ENCODE measurements around the gene TNS2. TPM values are rescaled to one million over a fixed set of nuclear protein-coding genes. Genes with fewer than 3 reads are reported as not detected.
"Not testable (repeated sequence)": the region's sequence is repeated elsewhere in the genome, so short reads cannot be mapped to it uniquely, and the experiment has no call there.

TNS2 gene
- total RNA-seq = 1 to 10 TPM; 2.4 to 2.8 TPM

- H3K36me3 Mint-ChIP-seq = no peaks in the 10 kb centered on the region
- no peak within 1 kb of the TSS for H3K4me3 Mint-ChIP-seq
- no peak within 1 kb of the TSS for H3K27ac Mint-ChIP-seq
- H3K4me1 Mint-ChIP-seq (ENCODE audit: low read depth in 2 of 2) = peaks cover 20 to 26% of the 10 kb centered on the region in 2 donors
- ATAC-seq = no peak
- no peaks in the 10 kb centered on the region for H3K9me3 Mint-ChIP-seq
- no peaks in the 10 kb centered on the region for H3K27me3 Mint-ChIP-seq
- DNase-seq (ENCODE audit: low spot score) = peak; percentile 57
These were observed at the start of gene TNS2 for GRCh38 chr12:53049571-53050318. TSS of gene TNS2 (plus strand) at chr12:53050065. CDS start at chr12:53050186, 121 bp downstream.

DNA sequence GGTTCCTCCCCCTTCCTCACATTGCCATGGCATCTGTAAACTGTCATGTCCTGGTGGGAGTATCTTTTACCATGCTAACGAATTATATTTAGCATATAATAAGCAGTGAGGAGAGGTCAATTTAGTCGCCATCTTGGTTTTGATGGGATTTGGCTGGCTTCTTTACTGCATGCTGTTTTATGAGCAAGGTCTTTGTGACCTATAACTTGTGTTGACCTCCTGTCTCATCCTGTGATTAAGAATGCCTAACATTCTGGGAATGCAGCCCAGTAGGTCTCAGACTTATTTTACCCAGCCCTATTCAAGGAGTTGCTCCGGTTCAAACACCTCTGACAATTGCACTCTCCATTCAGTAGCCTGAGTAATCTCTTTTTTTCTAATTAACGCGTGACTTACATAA is 45.7 kb upstream of the TNS2 start:
- DNase-seq (ENCODE audit: low spot score) (no peak), ATAC-seq (no peak)
- Mint-ChIP-seq H3K36me3 (peaks cover 18% of the 10 kb centered on the region), H3K4me1 (ENCODE audit: low read depth in 2 of 2) (peaks cover 21 to 24% of the 10 kb centered on the region in 2 donors), H3K27me3 (peaks cover 0 to 4% of the 10 kb centered on the region in 2 donors), H3K27ac (no peak overlapping the region), H3K4me3 (peak overlapping the region; percentile 21), H3K9me3 (no peaks in the 10 kb centered on the region)

GRCh38 chr12:53004582-53004981 is 45.3 kb upstream of the TNS2 start:
- H3K27me3 Mint-ChIP-seq = peaks cover 0 to 4% of the 10 kb centered on the region in 2 donors
- H3K36me3 Mint-ChIP-seq = peaks cover 18% of the 10 kb centered on the region
- H3K4me1 Mint-ChIP-seq (ENCODE audit: low read depth in 2 of 2) = peaks cover 21 to 24% of the 10 kb centered on the region in 2 donors
- DNase-seq (ENCODE audit: low spot score) = no peak
- ATAC-seq = no peak
- H3K4me3 Mint-ChIP-seq = peak overlapping the region; percentile 21
- H3K9me3 Mint-ChIP-seq = no peaks in the 10 kb centered on the region
- H3K27ac Mint-ChIP-seq = no peak overlapping the region

GRCh38 chr12:53005215-53005985 is 44.5 kb upstream of the TNS2 start:
- ATAC-seq (no peak), DNase-seq (ENCODE audit: low spot score) (no peak)
- no peaks in the 10 kb centered on the region for H3K9me3 Mint-ChIP-seq
- H3K4me3 Mint-ChIP-seq = peak overlapping the region; percentile 97
- peaks cover 27 to 31% of the 10 kb centered on the region in 2 donors for H3K4me1 Mint-ChIP-seq (ENCODE audit: low read depth in 2 of 2)
- peaks cover 18% of the 10 kb centered on the region for H3K36me3 Mint-ChIP-seq
- H3K27ac Mint-ChIP-seq = peak overlapping the region; percentile 99
- no peaks in the 10 kb centered on the region for H3K27me3 Mint-ChIP-seq

DNA sequence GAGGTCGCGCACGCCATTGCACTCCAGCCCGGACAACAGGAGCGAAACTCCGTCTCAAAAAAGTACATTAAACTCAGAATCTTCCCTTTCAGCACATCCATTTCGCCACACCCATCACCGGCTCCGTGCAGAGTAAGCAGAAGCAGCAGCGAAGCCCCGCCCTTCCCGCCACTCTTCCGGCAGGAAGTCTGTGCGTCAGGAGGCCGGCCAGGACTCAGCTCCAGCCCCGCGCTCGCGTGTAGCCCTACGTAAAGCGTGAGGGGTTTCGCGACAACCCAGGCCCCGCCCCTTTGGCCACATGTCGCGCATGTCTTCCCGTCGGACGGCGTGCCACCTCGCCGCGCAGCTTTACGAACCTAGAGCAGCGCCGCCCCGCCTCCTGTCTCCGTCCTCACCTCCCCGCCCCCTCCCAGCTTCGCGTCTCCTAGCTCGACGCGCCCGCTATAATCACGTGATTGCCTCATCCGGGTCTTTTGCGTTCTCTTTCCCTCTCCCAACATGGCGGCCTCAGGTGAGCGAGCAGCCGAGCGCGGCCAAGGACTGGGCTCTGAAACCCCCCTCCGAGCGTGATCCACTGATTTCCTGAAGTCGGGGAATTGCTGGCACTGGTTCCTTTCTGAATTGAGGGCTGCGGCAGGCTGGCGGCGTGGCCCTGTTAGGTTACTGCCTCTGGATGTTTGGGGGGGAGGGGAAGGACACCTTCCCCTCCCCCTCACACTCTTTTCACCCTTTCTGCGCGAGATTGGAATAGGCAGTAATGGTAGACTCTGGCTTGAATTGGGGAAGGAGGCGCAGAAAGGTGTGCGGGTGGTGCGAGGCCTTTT is 43.7 kb upstream of the TNS2 start, which contains the start of gene EIF4B:
Gene EIF4B (plus strand): TSS at position 471 of the 824 bp plus-strand sequence. CDS start 28 bp downstream, at position 499.
- ATAC-seq (peak; percentile 96 to 97), DNase-seq (ENCODE audit: low spot score) (peak; percentile 100)
- H3K4me3 Mint-ChIP-seq = peak within 1 kb of the TSS; percentile 97
- peaks cover 18% of the 10 kb centered on the region for H3K36me3 Mint-ChIP-seq
- peak within 1 kb of the TSS; percentile 99 for H3K27ac Mint-ChIP-seq
- H3K4me1 Mint-ChIP-seq (ENCODE audit: low read depth in 2 of 2) = peaks cover 30 to 35% of the 10 kb centered on the region in 2 donors
- no peaks in the 10 kb centered on the region for H3K27me3 Mint-ChIP-seq
- no peaks in the 10 kb centered on the region for H3K9me3 Mint-ChIP-seq

DNA sequence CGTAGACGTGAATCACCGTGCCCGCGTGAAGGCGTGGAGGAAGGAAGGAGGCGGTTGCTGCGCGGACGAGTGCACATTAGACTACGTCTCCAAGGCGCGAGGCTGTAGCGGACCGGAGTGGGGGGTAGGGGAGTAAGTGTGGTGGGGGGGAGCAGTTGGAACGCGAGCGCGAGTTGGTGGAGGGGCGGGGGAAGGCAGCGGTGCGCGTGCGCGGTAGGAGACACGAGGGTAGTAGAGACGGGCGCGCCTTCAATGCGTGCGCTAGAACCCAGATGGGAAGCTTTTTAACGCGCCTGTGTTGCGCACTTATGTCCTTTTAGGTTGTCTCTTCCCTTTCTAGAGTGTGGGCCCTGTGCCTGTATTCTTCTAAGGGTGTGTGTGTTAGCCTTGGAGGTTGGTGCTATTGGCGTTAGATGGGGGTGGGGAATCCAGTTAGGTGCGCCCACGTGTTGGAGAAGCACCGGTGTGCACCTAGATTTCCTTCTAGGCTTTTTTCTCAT is 43.0 kb upstream of the TNS2 start:
- H3K4me1 Mint-ChIP-seq (ENCODE audit: low read depth in 2 of 2) = peaks cover 33 to 41% of the 10 kb centered on the region in 2 donors
- peaks cover 22% of the 10 kb centered on the region for H3K36me3 Mint-ChIP-seq
- H3K4me3 Mint-ChIP-seq = peak overlapping the region; percentile 97
- H3K27me3 Mint-ChIP-seq = no peaks in the 10 kb centered on the region
- no peaks in the 10 kb centered on the region for H3K9me3 Mint-ChIP-seq
- ATAC-seq (peak; percentile 45 to 55), DNase-seq (ENCODE audit: low spot score) (peak; percentile 85)
- H3K27ac Mint-ChIP-seq = peak overlapping the region; percentile 99

GRCh38 chr12:53007343-53007742 is 42.5 kb upstream of the TNS2 start:
- peaks cover 22% of the 10 kb centered on the region for H3K36me3 Mint-ChIP-seq
- no peaks in the 10 kb centered on the region for H3K9me3 Mint-ChIP-seq
- peak overlapping the region; percentile 97 for H3K4me3 Mint-ChIP-seq
- ATAC-seq (no peak), DNase-seq (ENCODE audit: low spot score) (no peak)
- peak overlapping the region; percentile 99 for H3K27ac Mint-ChIP-seq
- peaks cover 33 to 44% of the 10 kb centered on the region in 2 donors for H3K4me1 Mint-ChIP-seq (ENCODE audit: low read depth in 2 of 2)
- no peaks in the 10 kb centered on the region for H3K27me3 Mint-ChIP-seq

DNA sequence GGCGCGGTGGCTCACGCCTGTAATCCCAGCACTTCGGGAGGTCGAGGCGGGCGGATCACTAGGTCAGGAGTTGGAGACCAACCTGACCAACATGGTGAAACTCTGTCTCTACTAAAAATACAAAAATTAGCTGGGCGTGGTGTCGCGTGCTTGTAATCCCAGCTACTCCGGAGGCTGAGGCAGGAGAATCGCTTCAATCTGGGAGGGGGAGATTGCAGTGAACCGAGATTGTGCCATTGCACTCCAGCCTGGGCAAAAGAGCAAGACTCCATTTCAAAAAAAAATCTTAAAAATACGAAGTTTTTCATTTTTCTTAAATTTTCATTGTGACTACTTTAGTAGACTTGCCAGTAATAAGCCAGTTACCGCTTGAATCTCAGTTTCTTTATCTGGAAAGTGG is 41.1 kb upstream of the TNS2 start:
- not testable (repeated sequence) for H3K27me3 Mint-ChIP-seq; DNase-seq (ENCODE audit: low spot score); ATAC-seq; H3K9me3 Mint-ChIP-seq
- Mint-ChIP-seq H3K36me3 (peaks cover 22% of the 10 kb centered on the region), H3K4me1 (ENCODE audit: low read depth in 2 of 2) (peaks cover 38 to 44% of the 10 kb centered on the region in 2 donors), H3K4me3 (peak overlapping the region; percentile 97), H3K27ac (peak overlapping the region in 1 of 2 donors; percentile 99)

GRCh38 chr12:53010955-53011354 is 38.9 kb upstream of the TNS2 start:
- H3K36me3 Mint-ChIP-seq = peaks cover 22% of the 10 kb centered on the region
- no peaks in the 10 kb centered on the region for H3K27me3 Mint-ChIP-seq
- peaks cover 40 to 54% of the 10 kb centered on the region in 2 donors for H3K4me1 Mint-ChIP-seq (ENCODE audit: low read depth in 2 of 2)
- H3K27ac Mint-ChIP-seq = no peak overlapping the region
- no peak overlapping the region for H3K4me3 Mint-ChIP-seq
- ATAC-seq (no peak), DNase-seq (ENCODE audit: low spot score) (no peak)
- H3K9me3 Mint-ChIP-seq = no peaks in the 10 kb centered on the region

DNA sequence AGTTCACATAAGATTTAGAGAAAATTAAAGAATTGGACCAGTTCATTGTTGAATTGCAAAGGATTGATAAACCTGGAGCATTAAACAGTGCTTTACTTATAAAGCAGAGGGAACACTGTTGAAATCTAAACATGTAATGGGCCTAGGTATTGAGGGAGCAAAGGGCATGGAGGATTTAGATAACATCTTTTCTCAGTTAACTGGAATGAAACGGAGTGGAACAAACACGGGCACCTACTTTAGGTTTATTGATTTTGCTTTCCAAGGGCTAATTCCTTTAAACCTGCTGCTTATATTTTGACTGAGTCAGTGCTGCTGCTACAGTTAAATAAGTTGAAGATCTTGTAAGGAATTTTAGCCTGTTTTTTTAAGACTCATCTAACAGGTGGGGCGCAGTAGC is 38.0 kb upstream of the TNS2 start:
- DNase-seq (ENCODE audit: low spot score) (no peak), ATAC-seq (no peak)
- Mint-ChIP-seq H3K27ac (peak overlapping the region in 1 of 2 donors; percentile 33), H3K4me1 (ENCODE audit: low read depth in 2 of 2) (peaks cover 36 to 46% of the 10 kb centered on the region in 2 donors), H3K36me3 (peaks cover 20% of the 10 kb centered on the region), H3K9me3 (no peaks in the 10 kb centered on the region), H3K27me3 (no peaks in the 10 kb centered on the region), H3K4me3 (peak overlapping the region; percentile 23)

DNA sequence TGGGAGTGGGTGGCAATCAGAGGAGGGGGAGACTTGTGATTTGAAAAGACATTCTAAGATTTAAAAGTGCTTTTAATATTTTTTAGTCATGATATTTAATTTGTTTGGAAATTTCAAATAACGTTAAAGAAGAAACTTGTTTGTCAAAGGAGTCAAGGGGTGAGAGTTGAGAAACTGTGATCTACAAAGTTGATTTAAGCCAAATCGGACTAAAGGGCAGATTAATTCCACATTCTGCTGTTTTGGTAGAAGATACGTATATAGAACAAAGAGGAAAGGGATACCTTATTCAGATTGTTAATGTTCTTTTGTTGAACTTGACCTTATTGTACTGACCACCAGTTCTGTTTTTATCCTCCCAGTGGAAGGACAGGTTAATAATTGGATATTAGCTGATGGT is 36.9 kb upstream of the TNS2 start:
- DNase-seq (ENCODE audit: low spot score) (no peak), ATAC-seq (no peak)
- H3K4me1 Mint-ChIP-seq (ENCODE audit: low read depth in 2 of 2) = peaks cover 32 to 36% of the 10 kb centered on the region in 2 donors
- no peaks in the 10 kb centered on the region for H3K27me3 Mint-ChIP-seq
- H3K9me3 Mint-ChIP-seq = no peaks in the 10 kb centered on the region
- H3K27ac Mint-ChIP-seq = no peak overlapping the region
- no peak overlapping the region for H3K4me3 Mint-ChIP-seq
- H3K36me3 Mint-ChIP-seq = peaks cover 16% of the 10 kb centered on the region

DNA sequence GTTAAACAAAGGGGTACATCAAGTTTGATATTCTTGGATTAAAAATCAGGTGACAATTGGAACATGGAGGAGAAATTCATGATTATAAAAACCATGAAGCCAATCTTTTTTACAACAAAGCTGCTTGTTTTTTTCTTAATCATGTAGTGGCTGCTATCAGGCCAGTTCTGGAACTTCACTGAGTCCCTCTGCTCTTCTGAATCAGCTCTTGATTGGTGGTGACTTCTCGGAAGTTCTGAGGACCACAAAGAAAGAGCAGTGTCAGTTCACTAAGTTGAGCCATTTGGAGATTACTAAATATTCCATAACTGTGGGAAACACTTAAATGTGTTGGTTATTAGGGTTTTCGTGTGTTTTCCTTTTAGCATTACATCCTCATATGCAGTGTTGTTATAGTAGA is 35.2 kb upstream of the TNS2 start:
- peak overlapping the region; percentile 61 to 71 for H3K27ac Mint-ChIP-seq
- H3K27me3 Mint-ChIP-seq = no peaks in the 10 kb centered on the region
- peaks cover 25 to 30% of the 10 kb centered on the region in 2 donors for H3K4me1 Mint-ChIP-seq (ENCODE audit: low read depth in 2 of 2)
- no peaks in the 10 kb centered on the region for H3K9me3 Mint-ChIP-seq
- peaks cover 17% of the 10 kb centered on the region for H3K36me3 Mint-ChIP-seq
- peak in 1 of 2 donors; percentile 48 for ATAC-seq
- DNase-seq (ENCODE audit: low spot score) = no peak
- no peak overlapping the region for H3K4me3 Mint-ChIP-seq

- DNase-seq (ENCODE audit: low spot score) (no peak), ATAC-seq (no peak)
- Mint-ChIP-seq H3K27me3 (no peaks in the 10 kb centered on the region), H3K9me3 (no peaks in the 10 kb centered on the region), H3K27ac (no peak overlapping the region), H3K4me3 (no peak overlapping the region), H3K4me1 (ENCODE audit: low read depth in 2 of 2) (peaks cover 8 to 13% of the 10 kb centered on the region in 2 donors), H3K36me3 (peaks cover 37% of the 10 kb centered on the region)
These were observed 24.6 kb upstream of the TNS2 start for GRCh38 chr12:53025250-53025649.
